K562 treated with DMSO at 1 percent for 24 hours (cell line): ENCODE data around the gene CTNS. TPM values are rescaled to one million over a fixed set of nuclear protein-coding genes. Genes with fewer than 3 reads are reported as not detected.

Experiments
- total RNA-seq: library from RNA; unstranded; fragments of 300-600 nt; gene quantifications from 2 replicates; pipeline ENCODE4 v1.2.3, GENCODE V29; 2022; ENCODE audit warnings: low read depth; ENCODE audit not compliant: insufficient read depth

The CTNS gene
- total RNA-seq, result 25.5 and 31.7 TPM in 2 replicates

GRCh38 chr17:3636154-3636907 lies at the start of gene CTNS, which contains the start of gene SHPK:
Gene CTNS (plus strand): TSS chr17:3636760. CDS start chr17:3640207, 3,447 bp downstream.
Gene SHPK (minus strand): TSS chr17:3636250. CDS start chr17:3636219, 31 bp downstream.

GRCh38 chr17:3668279-3669084 lies 31.9 kb downstream of the CTNS start, which contains the start of the genes EMC6 and TAX1BP3:
Gene EMC6 (plus strand): TSS chr17:3668812. CDS start chr17:3669147, 335 bp downstream.
Gene TAX1BP3 (minus strand): TSS chr17:3668578. CDS start chr17:3668526, 52 bp downstream.

GRCh38 chr17:3695723-3696411 lies 59.3 kb downstream of the CTNS start, which contains the start of gene P2RX5:
Gene P2RX5 (minus strand): TSS chr17:3696155. CDS start chr17:3696005, 150 bp downstream.

Other genes starting within 250 kb of the CTNS start
- not detected in 2 replicates for gene OR1E1, start 238.3 kb upstream of the CTNS start, total RNA-seq
- gene OR3A3, start 225.4 kb upstream of the CTNS start, total RNA-seq, result not detected in 2 replicates
- not detected in 2 replicates for gene OR1E2, start 202.9 kb upstream of the CTNS start, total RNA-seq
- 0.78 and 0.93 TPM in 2 replicates for gene SPATA22, start 164.9 kb upstream of the CTNS start, total RNA-seq
- gene ASPA, start 160.8 kb upstream of the CTNS start, total RNA-seq, result not detected in 2 replicates
- 0.07 and 0.49 TPM in 2 replicates for gene TRPV3, start 78.9 kb upstream of the CTNS start, total RNA-seq
- gene TRPV1, start 27.3 kb upstream of the CTNS start, total RNA-seq, result 1.0 TPM in 2 replicates
- gene SHPK, start 510 bp upstream of the CTNS start, total RNA-seq, result 20.7 and 22.3 TPM in 2 replicates
- 59.0 and 63.5 TPM in 2 replicates for gene TAX1BP3, start 31.8 kb downstream of the CTNS start, total RNA-seq
- gene EMC6, start 32.1 kb downstream of the CTNS start, total RNA-seq, result 147 and 167 TPM in 2 replicates
- 0.31 TPM in 1 of 2 replicates, not detected in the other for gene P2RX5, start 59.4 kb downstream of the CTNS start, total RNA-seq
- gene HASPIN, start 87.1 kb downstream of the CTNS start, total RNA-seq, result 10.6 and 11.9 TPM in 2 replicates
- gene ITGAE, start 164.4 kb downstream of the CTNS start, total RNA-seq, result 23.4 and 32.6 TPM in 2 replicates
- 6.5 and 8.2 TPM in 2 replicates for gene NCBP3, start 209.5 kb downstream of the CTNS start, total RNA-seq